ENCODE data around the gene CREG1.

DNA sequence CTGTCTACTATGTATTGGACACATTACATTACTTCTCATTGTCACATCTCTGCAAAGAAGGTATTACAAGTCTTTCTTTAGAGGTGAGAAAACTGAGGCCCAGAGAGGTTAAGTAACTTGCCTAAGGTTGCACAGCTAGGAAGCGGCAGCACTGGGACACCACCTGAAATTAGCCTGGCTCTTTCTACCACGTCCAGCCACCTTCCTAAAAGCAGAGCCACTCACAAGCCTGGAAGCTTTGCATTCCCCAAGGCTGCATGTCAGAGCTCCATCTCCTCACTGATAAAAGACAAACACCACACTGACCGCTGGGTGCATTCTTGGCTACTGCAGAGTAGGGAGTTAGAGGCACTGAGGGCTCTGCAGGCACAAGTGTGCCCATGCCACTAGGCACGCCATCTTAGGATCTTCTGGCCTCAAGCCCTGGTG, 37.7 kb downstream of the CREG1 start:
- TF ChIP-seq CTCF (IDR thresholded peaks at IDR 0.05) (no peak), EP300 (IDR thresholded peaks at IDR 0.05) (no peak)
